ENCODE measurements around the gene PARP2.

The PARP2 gene

DNA sequence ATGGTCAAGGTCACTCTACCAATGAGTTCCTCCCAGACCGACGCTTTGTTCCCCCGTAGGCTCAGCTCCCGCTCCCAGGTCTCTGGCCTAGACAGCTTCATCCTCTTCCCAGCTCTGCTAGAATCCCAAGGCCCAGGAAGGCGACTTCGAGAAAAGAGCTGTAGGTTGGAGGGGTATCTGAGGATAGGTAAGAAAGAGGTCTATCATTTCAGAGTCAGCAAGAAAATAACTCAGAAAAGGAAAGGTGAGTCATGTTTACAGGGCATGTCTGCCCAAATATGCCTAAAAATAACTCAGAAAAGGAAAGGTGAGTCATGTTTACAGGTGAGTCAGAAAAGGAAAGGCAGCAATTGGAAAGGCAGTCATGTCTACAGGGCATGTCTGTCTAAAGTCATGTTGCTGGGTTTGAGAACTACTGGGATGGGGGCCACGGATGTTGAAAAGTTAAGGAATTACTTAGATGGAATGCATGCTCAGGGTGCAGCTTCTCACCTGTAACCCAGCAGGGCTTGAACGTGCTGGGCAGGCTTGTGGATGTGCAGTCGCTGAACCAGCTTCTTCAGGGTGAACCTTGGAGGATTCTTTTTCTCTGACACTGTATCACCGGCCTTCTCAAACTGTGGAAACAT is 57.6 kb downstream of the PARP2 start:
- no peak for DNase-seq (ENCODE audit: low spot score)

DNA sequence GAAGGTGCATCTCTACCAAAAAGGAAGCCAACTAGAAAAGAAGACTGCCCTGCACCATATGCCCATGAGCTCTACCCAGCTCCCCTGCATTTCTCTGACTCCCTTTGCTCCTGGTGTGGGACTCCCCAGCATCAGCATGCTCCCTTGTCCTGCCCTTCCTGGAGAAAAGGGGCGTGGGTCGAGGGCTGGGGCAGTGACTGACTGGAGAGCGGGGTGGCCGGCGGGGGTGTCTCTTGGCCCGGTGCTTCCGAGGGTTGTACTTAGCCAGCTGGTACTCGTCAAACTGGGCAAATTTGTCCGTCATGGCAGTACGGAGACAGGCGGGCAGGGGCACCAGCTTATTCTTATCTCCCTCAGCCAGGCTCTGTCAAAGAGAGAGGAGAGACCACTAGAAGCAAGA is 60.1 kb downstream of the PARP2 start:
- DNase-seq (ENCODE audit: low spot score) = no peak
